GM10248 (cell line): ENCODE results near the gene CCL13.

Experiments
- CTCF ChIA-PET: fragments of 300-600 bp; sonication (Branson Sonifier 250); formaldehyde crosslinking; extraction: SDS; loops from one replicate; lab custom pipeline; 2021; ENCODE audit warnings: antibody characterized with exemption; lab: Yijun Ruan, JAX
- POLR2A ChIA-PET: fragments of 350-650 bp; sonication (Branson Sonifier 250); formaldehyde crosslinking; extraction: SDS; loops from one replicate; lab custom pipeline; 2020; ENCODE audit warnings: antibody characterized with exemption; lab: Yijun Ruan, JAX
- DNase-seq: peaks from one replicate; pipeline ENCODE4 v3.0.0; 2012; ENCODE audit errors: extremely low spot score
- TF ChIP-seq, protein P1 (sequence below): IDR thresholded peaks from 2 replicates; pipeline ENCODE4 v1.5.1; 2012; ENCODE audit warnings: mild to moderate bottlenecking, low read depth; ENCODE audit errors: extremely low read depth, missing control alignments, control extremely low read depth

Gene CCL13

DNA sequence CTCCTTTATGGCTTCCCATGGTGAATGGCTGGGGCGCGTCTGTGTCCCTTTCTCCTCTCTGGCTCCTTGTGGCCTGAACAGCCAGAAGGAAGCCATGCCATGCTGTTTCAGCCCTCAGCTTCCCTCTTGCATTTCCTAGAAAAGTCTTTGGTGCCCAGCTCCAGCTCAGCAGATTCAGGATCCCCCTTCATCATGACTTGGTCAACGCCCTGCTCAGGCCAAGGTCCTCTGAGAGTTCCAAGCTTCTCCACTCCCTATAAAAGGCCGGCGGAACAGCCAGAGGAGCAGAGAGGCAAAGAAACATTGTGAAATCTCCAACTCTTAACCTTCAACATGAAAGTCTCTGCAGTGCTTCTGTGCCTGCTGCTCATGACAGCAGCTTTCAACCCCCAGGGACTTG lies at the start of gene CCL13:
TSS of gene CCL13 (plus strand) at position 287 of the 400 bp plus-strand sequence. CDS start at position 334, 47 bp downstream.
- TF ChIP-seq, protein P1, sequence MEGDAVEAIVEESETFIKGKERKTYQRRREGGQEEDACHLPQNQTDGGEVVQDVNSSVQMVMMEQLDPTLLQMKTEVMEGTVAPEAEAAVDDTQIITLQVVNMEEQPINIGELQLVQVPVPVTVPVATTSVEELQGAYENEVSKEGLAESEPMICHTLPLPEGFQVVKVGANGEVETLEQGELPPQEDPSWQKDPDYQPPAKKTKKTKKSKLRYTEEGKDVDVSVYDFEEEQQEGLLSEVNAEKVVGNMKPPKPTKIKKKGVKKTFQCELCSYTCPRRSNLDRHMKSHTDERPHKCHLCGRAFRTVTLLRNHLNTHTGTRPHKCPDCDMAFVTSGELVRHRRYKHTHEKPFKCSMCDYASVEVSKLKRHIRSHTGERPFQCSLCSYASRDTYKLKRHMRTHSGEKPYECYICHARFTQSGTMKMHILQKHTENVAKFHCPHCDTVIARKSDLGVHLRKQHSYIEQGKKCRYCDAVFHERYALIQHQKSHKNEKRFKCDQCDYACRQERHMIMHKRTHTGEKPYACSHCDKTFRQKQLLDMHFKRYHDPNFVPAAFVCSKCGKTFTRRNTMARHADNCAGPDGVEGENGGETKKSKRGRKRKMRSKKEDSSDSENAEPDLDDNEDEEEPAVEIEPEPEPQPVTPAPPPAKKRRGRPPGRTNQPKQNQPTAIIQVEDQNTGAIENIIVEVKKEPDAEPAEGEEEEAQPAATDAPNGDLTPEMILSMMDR: no peak
- DNase-seq: no peak
- ChIA-PET CTCF (interaction anchor here (0.8 to 6.8 kb wide), 5 partner anchors 9 to 185 kb away, joined by 3 to 49 read pairs (median 3); no protein-coding TSS in a partner anchor), POLR2A (no interaction called here)

DNA sequence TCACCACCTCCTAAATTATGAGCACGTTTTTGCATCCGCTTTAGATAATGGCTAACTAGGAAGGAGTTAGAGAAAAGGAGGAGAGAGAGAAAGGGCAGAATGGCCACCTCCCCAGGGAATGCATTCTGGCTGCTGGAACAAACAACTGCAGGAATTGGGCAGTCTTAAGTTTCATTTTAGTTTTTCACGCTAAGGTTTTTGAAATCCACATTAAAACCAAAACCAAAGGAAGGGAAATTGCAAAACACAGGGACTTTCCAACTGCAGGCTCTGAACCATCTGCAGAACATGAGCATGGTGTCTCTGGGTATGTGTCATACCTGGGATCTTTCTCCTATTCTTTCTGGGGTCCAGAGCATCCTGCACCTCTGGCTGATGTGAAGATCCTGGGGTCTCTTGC lies 49.2 kb upstream of the CCL13 start:
- ChIA-PET CTCF (interaction anchor here (0.9 to 1.8 kb wide), 3 partner anchors 10 to 55 kb away, joined by 4 to 8 read pairs (median 4); no protein-coding TSS in a partner anchor), POLR2A (no interaction called here)
- DNase-seq: no peak
- TF ChIP-seq, protein P1: no peak

DNA sequence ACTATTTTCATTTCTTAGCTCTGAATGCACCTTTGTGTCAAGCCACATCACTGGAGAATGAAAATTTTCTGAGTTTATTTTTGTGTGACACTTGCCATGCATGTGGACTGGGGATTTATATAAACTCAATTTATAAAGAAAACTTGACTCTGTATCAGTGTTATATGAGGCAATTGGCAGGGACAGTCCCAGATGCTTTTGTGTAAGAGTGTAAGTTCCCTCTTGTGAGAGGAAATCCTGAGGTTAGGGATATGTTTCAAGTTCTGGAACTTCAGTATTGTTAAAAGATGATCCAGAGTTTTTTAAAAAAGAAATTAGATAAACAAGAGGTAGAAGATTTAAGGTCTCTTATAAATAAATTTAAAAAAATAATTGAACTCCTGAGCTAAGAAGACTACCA lies 47.9 kb upstream of the CCL13 start:
- POLR2A ChIA-PET: no interaction called here

DNA sequence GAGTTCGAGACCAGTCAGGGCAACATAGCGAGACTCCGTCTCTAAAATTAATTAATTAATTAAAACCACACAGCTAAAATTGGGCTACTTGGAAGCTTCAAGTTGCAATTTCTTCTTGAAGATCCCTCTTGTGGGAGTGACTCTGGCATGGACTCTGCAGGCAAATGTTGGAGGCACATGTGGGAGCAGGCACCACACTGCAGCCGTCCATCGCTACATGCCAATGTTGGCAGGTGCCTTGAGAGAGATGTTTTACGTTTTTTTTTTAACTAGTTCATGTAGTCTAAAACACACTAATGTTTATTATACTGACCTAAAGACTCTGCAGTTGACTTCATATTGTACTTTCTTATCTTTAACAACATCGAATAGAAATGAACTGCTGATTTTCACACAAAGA lies 45.0 kb upstream of the CCL13 start:
- ChIA-PET POLR2A (no interaction called here), CTCF (no interaction called here)
- DNase-seq: no peak
- TF ChIP-seq, protein P1: no peak

More for the DNA sequence above, 47.9 kb upstream of the CCL13 start:
- TF ChIP-seq, protein P1: no peak
- CTCF ChIA-PET: interaction anchor here (1.6 to 1.8 kb wide), 2 partner anchors 23 to 53 kb away, joined by 4 to 8 read pairs; no protein-coding TSS in a partner anchor
- DNase-seq: no peak

DNA sequence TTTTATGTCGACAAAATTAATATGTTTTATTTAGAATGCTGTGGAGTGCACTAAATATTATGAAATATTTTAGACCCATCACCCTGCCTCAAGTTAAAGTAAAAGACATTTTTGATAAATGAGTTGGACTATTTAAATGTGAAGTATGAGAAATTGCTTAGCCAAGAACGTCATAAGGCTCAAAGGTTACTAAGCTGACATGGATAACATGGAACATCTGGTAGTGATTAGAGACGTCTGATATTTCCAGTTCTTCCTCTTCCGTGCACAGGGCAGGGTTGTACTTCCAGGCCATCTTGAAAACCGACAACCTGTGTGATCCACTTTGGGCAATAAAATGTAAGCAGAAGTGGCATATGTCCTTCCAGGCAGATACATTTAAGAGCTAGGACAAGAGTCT lies 44.2 kb upstream of the CCL13 start:
- TF ChIP-seq, protein P1: no peak
- CTCF ChIA-PET: interaction anchor here (0.8 to 1.0 kb wide), 2 partner anchors 10 to 50 kb away, joined by 3 to 4 read pairs; no protein-coding TSS in a partner anchor
- POLR2A ChIA-PET: no interaction called here

DNA sequence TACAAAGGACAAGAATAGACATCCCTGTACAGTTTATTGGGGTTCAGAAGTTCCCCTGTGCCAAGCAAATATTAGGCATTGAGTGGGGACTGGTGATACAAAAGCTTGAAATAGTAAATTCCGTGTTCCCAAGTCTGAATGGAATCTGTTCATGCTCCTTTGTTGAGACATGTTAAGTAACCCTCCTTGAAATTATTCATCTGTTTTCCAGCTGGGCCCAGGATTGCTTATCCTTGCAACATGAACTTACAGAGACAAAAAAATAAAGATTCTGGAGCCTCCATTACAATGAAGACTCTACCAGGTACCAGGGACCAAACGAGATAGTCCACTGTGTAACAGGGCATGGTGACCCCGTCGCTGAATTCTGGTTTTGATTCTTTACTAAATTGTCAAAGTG lies 43.1 kb upstream of the CCL13 start:
- TF ChIP-seq, protein P1: no peak
- POLR2A ChIA-PET: no interaction called here
- DNase-seq: no peak
- CTCF ChIA-PET: interaction anchor here (1.0 kb wide), 1 partner anchor 49 kb away, joined by 4 read pairs; no protein-coding TSS in a partner anchor

More for the DNA sequence above, 44.2 kb upstream of the CCL13 start:
- no peak for DNase-seq
